NAMALWA (cell line): ENCODE measurements around the gene PLA2G5.
"Not testable (repeated sequence)": the region's sequence is repeated elsewhere in the genome, so short reads cannot be mapped to it uniquely, and the experiment has no call there.

Experiments
- DNase-seq: peaks from one replicate; pipeline ENCODE4 v3.0.0-alpha.2; 2015; ENCODE audit warnings: low spot score

Gene PLA2G5

GRCh38 chr1:20069874-20070273, at the start of gene PLA2G5:
Gene PLA2G5 (plus strand): TSS chr1:20070194. CDS start chr1:20084831, 14,637 bp downstream.
- DNase-seq: no peak

- DNase-seq: no peak
These were observed 41.9 kb upstream of the PLA2G5 start for GRCh38 chr1:20028125-20028524.

GRCh38 chr1:20028726-20029125, 41.3 kb upstream of the PLA2G5 start:
- no peak for DNase-seq

GRCh38 chr1:20029178-20029912, 40.6 kb upstream of the PLA2G5 start:
- DNase-seq: no peak

GRCh38 chr1:20030436-20031151, 39.4 kb upstream of the PLA2G5 start:
- DNase-seq: not testable (repeated sequence)

- no peak for DNase-seq
These were observed 38.8 kb upstream of the PLA2G5 start for GRCh38 chr1:20031161-20031560.

GRCh38 chr1:20031836-20032235, 38.2 kb upstream of the PLA2G5 start:
- DNase-seq: no peak

GRCh38 chr1:20032425-20032824, 37.6 kb upstream of the PLA2G5 start:
- DNase-seq: no peak

- DNase-seq: no peak
These were observed 36.6 kb upstream of the PLA2G5 start for GRCh38 chr1:20033420-20033819.

- DNase-seq: no peak
These were observed 34.9 kb upstream of the PLA2G5 start for GRCh38 chr1:20035114-20035513.

- no peak for DNase-seq
These were observed 32.1 kb upstream of the PLA2G5 start for GRCh38 chr1:20037877-20038276.

- no peak for DNase-seq
These were observed 22.9 kb upstream of the PLA2G5 start for GRCh38 chr1:20047096-20047495.

- DNase-seq: no peak
These were observed 21.4 kb upstream of the PLA2G5 start for GRCh38 chr1:20048563-20048962.

- DNase-seq: not testable (repeated sequence)
These were observed 20.8 kb upstream of the PLA2G5 start for GRCh38 chr1:20049056-20049798.

- peak; percentile 10 for DNase-seq
These were observed 18.7 kb upstream of the PLA2G5 start for GRCh38 chr1:20051218-20051829.

- no peak for DNase-seq
These were observed 17.6 kb upstream of the PLA2G5 start for GRCh38 chr1:20052386-20052785.

GRCh38 chr1:20057886-20058420, 12.0 kb upstream of the PLA2G5 start:
- no peak for DNase-seq

- DNase-seq: no peak
These were observed 11.5 kb upstream of the PLA2G5 start for GRCh38 chr1:20058531-20058930.

GRCh38 chr1:20059847-20060246, 10.1 kb upstream of the PLA2G5 start:
- peak; percentile 5 for DNase-seq

- DNase-seq: not testable (repeated sequence)
These were observed 9.2 kb upstream of the PLA2G5 start for GRCh38 chr1:20060791-20061190.

GRCh38 chr1:20061866-20062265, 8.1 kb upstream of the PLA2G5 start:
- DNase-seq: no peak

GRCh38 chr1:20063861-20064292, 6.1 kb upstream of the PLA2G5 start:
- no peak for DNase-seq
